BE2C (cell line): Measurements from ENCODE around the gene KLHDC9.

Experiments used
- DNase-seq: peaks from one replicate; pipeline ENCODE4 v3.0.0-alpha.2; 2020
- H3K27me3 ChIP-seq: fragments of 250-450 bp; sonication (Bioruptor Pico); 2 replicates; pipeline ENCODE4 v1.5.1; 2020; ENCODE audit warnings: mild to moderate bottlenecking
- H3K36me3 ChIP-seq: fragments of 250-450 bp; sonication (Bioruptor Pico); 2 replicates; pipeline ENCODE4 v1.5.1; 2020; ENCODE audit warnings: mild to moderate bottlenecking
- H3K4me1 ChIP-seq: fragments of 250-450 bp; sonication (Bioruptor Pico); 2 replicates; pipeline ENCODE4 v1.5.1; 2020
- H3K4me3 ChIP-seq: 2 replicates; pipeline ENCODE4 v1.5.1; 2011; ENCODE audit warnings: low read depth, low read length
- H3K9me3 ChIP-seq: fragments of 250-450 bp; sonication (Bioruptor Pico); 2 replicates; pipeline ENCODE4 v1.5.1; 2020
- CTCF ChIP-seq: IDR thresholded peaks from 2 replicates; pipeline ENCODE4 v1.5.1; 2012; ENCODE audit warnings: mild to moderate bottlenecking, low read depth, low read length

Gene KLHDC9

GRCh38 chr1:161086457-161086856 lies 11.7 kb upstream of the KLHDC9 start:
- no peak overlapping the region for H3K4me3 ChIP-seq
- no peak for TF ChIP-seq CTCF
- H3K9me3 ChIP-seq: no peaks in the 10 kb centered on the region
- DNase-seq: no peak
- H3K27me3 ChIP-seq: no peaks in the 10 kb centered on the region
- no peaks in the 10 kb centered on the region for H3K36me3 ChIP-seq
- H3K4me1 ChIP-seq: peaks cover 5% of the 10 kb centered on the region; the same call in 1 of the 2 replicates

GRCh38 chr1:161088587-161089110 lies 9.5 kb upstream of the KLHDC9 start:
- no peaks in the 10 kb centered on the region for H3K36me3 ChIP-seq
- no peaks in the 10 kb centered on the region for H3K27me3 ChIP-seq
- no peak for DNase-seq
- TF ChIP-seq CTCF: no peak
- no peaks in the 10 kb centered on the region for H3K9me3 ChIP-seq
- H3K4me1 ChIP-seq: peaks cover under 1% of the 10 kb centered on the region; the same call in 1 of the 2 replicates
- H3K4me3 ChIP-seq: no peak overlapping the region

GRCh38 chr1:161089251-161089924 lies 8.8 kb upstream of the KLHDC9 start, which contains the start of gene NECTIN4:
TSS of gene NECTIN4 (minus strand) at chr1:161089558. CDS start at chr1:161089296, 262 bp downstream.
- Histone ChIP-seq H3K27me3 (no peaks in the 10 kb centered on the region), H3K36me3 (no peaks in the 10 kb centered on the region), H3K4me3 (no peak within 1 kb of the TSS), H3K9me3 (no peaks in the 10 kb centered on the region), H3K4me1 (no peaks in the 10 kb centered on the region)
- TF ChIP-seq CTCF: no peak
- DNase-seq: no peak

GRCh38 chr1:161089938-161090337 lies 8.2 kb upstream of the KLHDC9 start:
- TF ChIP-seq CTCF: no peak
- Histone ChIP-seq H3K4me1 (no peaks in the 10 kb centered on the region), H3K4me3 (no peak overlapping the region), H3K36me3 (no peaks in the 10 kb centered on the region), H3K9me3 (no peaks in the 10 kb centered on the region), H3K27me3 (no peaks in the 10 kb centered on the region)
- no peak for DNase-seq

- H3K27me3 ChIP-seq: no peaks in the 10 kb centered on the region
- DNase-seq: no peak
- no peaks in the 10 kb centered on the region for H3K9me3 ChIP-seq
- H3K4me3 ChIP-seq: no peak overlapping the region
- H3K36me3 ChIP-seq: no peaks in the 10 kb centered on the region
- no peaks in the 10 kb centered on the region for H3K4me1 ChIP-seq
- no peak for TF ChIP-seq CTCF
Observed at GRCh38 chr1:161090617-161091016, 7.5 kb upstream of the KLHDC9 start.

GRCh38 chr1:161091093-161091492 lies 7.1 kb upstream of the KLHDC9 start:
- H3K9me3 ChIP-seq: no peaks in the 10 kb centered on the region
- no peaks in the 10 kb centered on the region for H3K4me1 ChIP-seq
- no peaks in the 10 kb centered on the region for H3K36me3 ChIP-seq
- no peak overlapping the region for H3K4me3 ChIP-seq
- no peaks in the 10 kb centered on the region for H3K27me3 ChIP-seq
- TF ChIP-seq CTCF: no peak
- no peak for DNase-seq
